ENCODE data around the gene ROR1.
A peak's percentile ranks its signal among the peaks of the same experiment; 100 is the strongest.

ROR1 gene

DNA sequence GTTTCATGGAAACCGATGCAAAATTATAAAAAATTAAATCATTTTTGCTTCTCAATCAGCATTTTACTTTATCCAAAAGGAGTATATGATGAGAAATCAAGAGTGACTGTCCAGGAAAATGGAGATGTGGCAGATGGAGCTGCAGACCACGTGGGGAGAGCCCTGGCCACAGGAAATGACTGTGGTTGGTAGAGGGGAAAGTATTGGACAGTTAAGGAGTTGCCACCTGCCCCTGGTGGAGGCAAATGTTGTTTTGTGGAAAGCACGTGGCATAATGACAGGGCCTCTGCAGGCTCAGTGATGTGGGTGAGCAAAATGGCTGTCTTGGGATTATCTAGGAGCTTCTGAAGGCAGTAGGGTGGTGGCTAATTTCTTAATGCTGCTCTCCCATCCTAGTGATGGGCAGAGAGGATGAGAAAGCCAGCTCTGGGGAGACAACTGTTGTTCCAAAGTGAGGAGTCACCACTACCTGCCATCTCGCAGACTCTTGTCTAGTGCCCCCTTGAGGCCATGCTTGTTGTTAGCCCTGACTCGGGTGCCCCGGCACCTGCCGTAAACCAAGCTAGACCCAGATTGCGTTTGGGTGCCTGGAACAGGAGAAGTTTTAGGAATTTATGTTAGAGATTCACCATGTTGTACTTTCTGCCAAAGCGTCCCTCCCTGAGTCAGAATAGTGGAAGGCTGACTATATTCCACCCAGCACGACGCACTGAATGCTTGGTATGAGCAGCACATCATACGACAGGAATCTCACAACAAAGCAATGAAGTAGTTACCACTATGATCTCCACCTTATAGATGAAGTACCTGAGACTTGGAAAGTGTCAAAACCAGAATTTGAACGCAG, 144.0 kb downstream of the ROR1 start:
- Histone ChIP-seq H3K4me1 (no peaks in the 10 kb centered on the region), H3K36me3 (replicated peaks) (no peaks in the 10 kb centered on the region), H3K9me3 (no peaks in the 10 kb centered on the region), H3K27me3 (ENCODE audit: low read depth) (peaks cover 13% of the 10 kb centered on the region), H3K4me3 (no peak overlapping the region)
- in situ Hi-C loops (cut with MboI; ENCODE audit: low sequenced_read_pairs): no loop called here
- peak in 1 of 2 experiments; percentile 48 for DNase-seq (ENCODE audit: low spot score in 2 of 2)

DNA sequence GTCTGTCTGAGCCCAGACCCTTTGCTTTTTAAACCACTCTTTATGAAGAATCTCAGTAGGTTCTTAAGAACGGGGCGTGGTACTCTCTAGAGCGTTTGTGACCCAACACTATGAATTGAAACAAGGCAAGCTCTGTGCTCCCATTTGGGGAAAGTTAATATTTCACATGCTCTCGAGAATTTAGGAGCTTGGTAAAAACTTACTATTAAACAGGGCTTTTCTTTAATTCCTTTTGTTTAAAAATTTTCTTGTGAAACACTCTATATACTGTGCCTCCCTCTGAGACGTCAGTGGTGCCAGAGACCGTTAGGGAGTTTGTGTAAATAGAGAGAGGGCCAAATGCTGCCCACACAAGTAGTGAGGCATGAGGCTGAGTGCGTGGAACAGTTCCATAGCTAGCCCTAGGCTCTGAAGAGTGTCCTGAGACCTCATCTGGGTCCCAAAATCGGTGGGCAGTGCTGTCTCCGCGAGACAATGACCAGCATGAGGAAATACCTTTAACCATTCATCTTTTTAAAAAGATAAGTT, 144.7 kb downstream of the ROR1 start:
- no peak for DNase-seq (ENCODE audit: low spot score in 2 of 2)

DNA sequence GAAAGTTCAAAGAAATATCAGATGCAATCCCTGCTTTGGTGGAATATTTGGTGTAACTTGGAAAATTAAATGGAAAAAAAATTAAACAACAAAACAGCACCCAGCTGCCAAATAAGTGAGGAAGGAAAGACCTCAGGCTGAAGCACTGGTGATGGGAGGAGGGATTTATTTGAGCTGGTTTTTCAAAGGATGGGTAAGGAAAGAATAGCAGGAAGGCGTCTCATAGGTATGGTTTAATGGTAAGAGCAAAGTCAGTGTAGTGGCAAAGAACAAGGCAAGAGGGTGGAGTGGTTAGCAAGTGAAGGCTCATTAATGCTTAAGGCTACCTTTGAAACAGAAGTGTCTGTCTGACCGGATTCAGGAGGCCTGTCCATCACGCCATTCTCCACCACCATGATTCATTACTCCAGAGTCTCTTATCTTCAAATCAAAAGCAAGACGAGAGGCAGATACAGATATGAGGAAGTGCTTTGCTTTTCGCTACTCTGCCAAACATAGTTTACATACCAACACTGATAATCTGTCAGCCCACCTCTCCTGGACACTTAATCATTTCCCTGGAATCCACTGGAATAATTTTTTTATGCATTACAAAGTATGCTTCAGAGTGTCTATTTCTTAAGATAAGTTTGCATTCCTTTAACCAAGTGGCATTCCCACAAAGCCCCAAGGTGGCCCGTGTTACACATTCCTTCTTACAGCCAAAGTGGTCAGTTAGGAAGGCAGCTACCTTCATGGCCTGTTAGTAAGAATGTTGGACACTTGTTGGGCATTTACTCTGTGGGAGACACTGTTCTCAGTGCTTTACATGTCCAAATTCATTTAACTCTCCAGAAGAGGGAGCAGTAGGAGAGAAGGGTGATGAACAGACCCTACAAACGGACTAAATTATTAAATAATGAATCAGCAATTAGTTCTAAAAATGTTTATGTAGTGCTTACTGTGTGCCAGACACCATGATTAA, 146.6 kb downstream of the ROR1 start:
- Histone ChIP-seq H3K9me3 (no peaks in the 10 kb centered on the region), H3K4me3 (no peak overlapping the region), H3K4me1 (no peaks in the 10 kb centered on the region), H3K36me3 (replicated peaks) (no peaks in the 10 kb centered on the region), H3K27me3 (ENCODE audit: low read depth) (no peaks in the 10 kb centered on the region)
- no peak for DNase-seq (ENCODE audit: low spot score in 2 of 2)
- in situ Hi-C loops (cut with MboI; ENCODE audit: low sequenced_read_pairs): no loop called here

More for the DNA sequence above, 144.7 kb downstream of the ROR1 start:
- in situ Hi-C loops (cut with MboI; ENCODE audit: low sequenced_read_pairs): no loop called here
- Histone ChIP-seq H3K4me3 (no peak overlapping the region), H3K4me1 (no peaks in the 10 kb centered on the region), H3K27me3 (ENCODE audit: low read depth) (peaks cover 7% of the 10 kb centered on the region; the same call in 1 of the 2 replicates), H3K36me3 (replicated peaks) (no peaks in the 10 kb centered on the region), H3K9me3 (no peaks in the 10 kb centered on the region)

DNA sequence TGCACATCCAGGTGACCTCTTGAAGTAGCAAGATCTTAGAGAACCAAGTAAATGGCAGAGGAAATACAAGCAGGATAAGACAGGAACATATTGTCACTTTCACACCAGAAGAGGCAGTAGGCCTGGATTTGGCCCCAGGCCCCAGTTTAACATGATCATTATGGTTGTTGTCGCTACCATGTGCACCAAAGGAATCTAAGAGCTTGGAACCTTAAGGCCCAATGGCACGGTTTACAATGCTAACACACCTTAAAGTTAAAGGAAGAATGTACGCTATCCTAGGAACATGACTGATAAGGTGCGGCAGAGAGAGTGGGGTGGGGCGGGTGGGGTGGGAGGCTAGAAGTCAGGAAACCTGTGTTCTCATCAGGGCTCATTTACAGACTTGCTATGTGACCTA, 147.5 kb downstream of the ROR1 start:
- no peaks in the 10 kb centered on the region for H3K9me3 ChIP-seq
- H3K4me1 ChIP-seq: no peaks in the 10 kb centered on the region
- in situ Hi-C loops (cut with MboI; ENCODE audit: low sequenced_read_pairs): no loop called here

DNA sequence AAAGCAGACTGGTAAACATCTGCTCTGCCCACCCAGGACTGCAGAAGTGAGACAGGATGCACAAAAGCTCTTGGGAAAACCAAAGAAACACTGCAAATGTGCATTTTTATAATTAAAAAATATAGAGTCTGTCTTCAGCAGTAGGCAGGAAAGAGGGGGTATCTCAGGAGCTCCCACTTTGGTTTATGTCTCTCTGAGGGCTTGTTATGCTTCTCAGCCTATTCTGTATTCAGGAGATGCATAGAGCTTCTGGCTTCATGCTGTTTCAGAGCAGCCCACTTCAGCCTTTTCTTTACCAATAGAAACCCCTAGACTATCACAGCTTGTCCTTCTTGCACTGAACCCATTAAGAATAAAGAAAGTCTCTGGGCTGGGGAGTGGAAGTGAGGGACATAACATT, 148.0 kb downstream of the ROR1 start:
- no peaks in the 10 kb centered on the region for H3K36me3 ChIP-seq (replicated peaks)
- no peaks in the 10 kb centered on the region for H3K9me3 ChIP-seq
- H3K27me3 ChIP-seq (ENCODE audit: low read depth): no peaks in the 10 kb centered on the region
- no peaks in the 10 kb centered on the region for H3K4me1 ChIP-seq
- H3K4me3 ChIP-seq: no peak overlapping the region
- in situ Hi-C loops (cut with MboI; ENCODE audit: low sequenced_read_pairs): no loop called here
- DNase-seq (ENCODE audit: low spot score in 2 of 2): no peak

More for the DNA sequence above, 147.5 kb downstream of the ROR1 start:
- no peak for DNase-seq (ENCODE audit: low spot score in 2 of 2)
- Histone ChIP-seq H3K36me3 (replicated peaks) (no peaks in the 10 kb centered on the region), H3K4me3 (no peak overlapping the region), H3K27me3 (ENCODE audit: low read depth) (no peaks in the 10 kb centered on the region)

DNA sequence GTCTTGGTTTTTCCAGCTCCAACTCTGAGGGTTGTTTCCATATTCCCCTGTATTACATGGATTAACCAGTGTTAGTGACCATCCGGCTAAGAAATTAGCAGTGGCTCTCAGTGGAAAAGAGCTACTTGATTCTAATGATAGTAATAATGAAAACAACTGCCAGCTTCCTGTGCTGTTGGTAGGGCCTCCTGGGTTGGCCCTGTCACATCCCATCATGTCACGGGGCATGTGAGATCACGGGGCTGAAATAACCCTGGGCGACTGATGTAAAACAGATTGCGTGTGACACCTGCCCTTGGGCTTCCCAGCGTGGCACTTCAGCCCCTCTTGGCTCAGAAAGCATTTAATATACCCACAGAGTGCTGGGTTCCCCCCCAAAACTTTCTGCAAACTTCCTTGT, 149.0 kb downstream of the ROR1 start:
- H3K36me3 ChIP-seq (replicated peaks): no peaks in the 10 kb centered on the region
- H3K27me3 ChIP-seq (ENCODE audit: low read depth): no peaks in the 10 kb centered on the region
- H3K4me3 ChIP-seq: no peak overlapping the region
- no peaks in the 10 kb centered on the region for H3K9me3 ChIP-seq
- H3K4me1 ChIP-seq: no peaks in the 10 kb centered on the region
- in situ Hi-C loops (cut with MboI; ENCODE audit: low sequenced_read_pairs): no loop called here
- DNase-seq (ENCODE audit: low spot score in 2 of 2): no peak

DNA sequence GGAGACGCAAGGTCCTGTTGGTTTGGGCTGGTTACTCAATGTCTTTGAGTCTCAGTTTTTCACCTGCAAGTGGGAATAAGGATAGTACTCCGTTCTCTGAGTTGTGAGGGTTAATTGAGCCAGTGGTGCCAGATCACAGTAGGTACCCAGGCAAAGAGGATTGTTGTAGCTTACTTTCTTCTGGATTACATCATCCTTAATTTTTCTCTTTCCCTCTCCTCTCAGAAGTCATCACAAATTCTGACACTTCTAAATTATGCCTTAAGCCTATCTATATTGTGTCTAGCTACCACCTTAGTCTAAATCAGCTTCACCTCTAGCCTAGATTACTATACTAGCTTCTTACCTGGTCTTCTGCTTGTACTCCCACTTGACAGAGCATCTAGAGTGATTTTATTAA, 149.5 kb downstream of the ROR1 start:
- no peaks in the 10 kb centered on the region for H3K4me1 ChIP-seq
- no peaks in the 10 kb centered on the region for H3K27me3 ChIP-seq (ENCODE audit: low read depth)
- no peaks in the 10 kb centered on the region for H3K9me3 ChIP-seq
- no peaks in the 10 kb centered on the region for H3K36me3 ChIP-seq (replicated peaks)
- DNase-seq (ENCODE audit: low spot score in 2 of 2): no peak
- in situ Hi-C loops (cut with MboI; ENCODE audit: low sequenced_read_pairs): no loop called here
- no peak overlapping the region for H3K4me3 ChIP-seq

DNA sequence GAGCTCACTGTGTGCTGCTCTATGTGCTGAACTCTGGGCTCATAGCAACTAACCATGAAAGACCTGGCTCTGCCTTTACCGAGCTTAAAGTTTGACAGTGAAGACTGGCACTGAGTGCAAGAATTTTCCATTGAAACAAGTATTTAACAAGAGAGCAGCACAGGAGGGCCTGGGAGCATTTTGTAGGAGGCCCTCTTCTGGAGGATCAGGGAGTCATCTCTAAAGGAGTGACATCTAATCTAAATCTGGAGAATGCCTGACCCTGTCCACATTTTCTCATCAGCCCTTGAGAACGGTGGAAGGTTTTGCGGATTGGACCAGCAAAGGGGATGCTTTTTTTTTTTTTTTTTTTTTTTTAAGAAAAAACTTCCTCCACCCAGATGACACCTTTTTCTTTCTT, 150.8 kb downstream of the ROR1 start:
- H3K4me1 ChIP-seq: no peaks in the 10 kb centered on the region
- in situ Hi-C loops (cut with MboI; ENCODE audit: low sequenced_read_pairs): no loop called here

DNA sequence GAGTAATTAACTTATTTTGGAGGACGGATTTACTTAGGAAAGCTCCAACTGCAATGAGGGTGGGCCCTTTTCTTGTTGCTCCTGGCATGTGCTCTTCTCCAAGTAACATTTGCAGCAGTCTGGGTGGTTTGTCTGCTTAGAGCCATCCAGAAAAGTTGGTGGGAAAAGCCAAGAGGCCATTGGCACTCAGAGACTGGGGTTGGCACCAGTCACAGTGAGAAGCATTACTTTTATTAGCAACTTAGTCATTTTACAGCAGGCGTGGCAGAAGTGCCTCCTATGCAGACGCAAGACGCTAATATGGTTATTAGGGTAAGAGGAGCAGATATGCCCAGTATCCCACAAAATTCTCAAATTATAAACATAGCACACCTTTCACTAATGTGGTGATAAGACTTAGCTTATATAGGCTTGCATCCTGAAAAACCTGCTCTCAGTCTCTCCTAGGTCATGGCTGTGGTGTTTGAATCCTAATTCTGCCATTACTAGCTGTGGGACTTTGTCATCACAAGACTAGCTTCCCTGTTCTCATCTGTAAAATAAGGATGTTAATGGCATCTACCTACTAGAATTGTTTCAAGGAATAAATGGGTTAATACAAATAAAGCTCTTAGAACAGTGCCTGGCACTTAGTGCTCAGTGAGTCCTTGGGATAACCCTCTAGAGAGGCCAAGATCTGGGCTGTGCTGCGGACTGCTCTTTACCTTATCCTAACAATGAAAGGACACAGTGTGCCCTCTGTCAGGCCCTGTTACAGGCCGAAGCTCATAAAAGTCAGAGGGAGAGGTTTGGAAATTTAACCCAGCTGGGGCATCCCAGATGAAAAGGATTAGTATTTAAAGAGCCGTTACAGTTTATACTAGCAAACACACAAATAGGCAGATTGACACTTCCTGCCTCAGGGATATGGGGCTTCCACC, 154.6 kb downstream of the ROR1 start:
- no peaks in the 10 kb centered on the region for H3K4me1 ChIP-seq
- in situ Hi-C loops (cut with MboI; ENCODE audit: low sequenced_read_pairs): no loop called here

More for the DNA sequence above, 150.8 kb downstream of the ROR1 start:
- DNase-seq (ENCODE audit: low spot score in 2 of 2): no peak
- no peaks in the 10 kb centered on the region for H3K27me3 ChIP-seq (ENCODE audit: low read depth)
- no peaks in the 10 kb centered on the region for H3K36me3 ChIP-seq (replicated peaks)
- H3K4me3 ChIP-seq: no peak overlapping the region
- no peaks in the 10 kb centered on the region for H3K9me3 ChIP-seq

DNA sequence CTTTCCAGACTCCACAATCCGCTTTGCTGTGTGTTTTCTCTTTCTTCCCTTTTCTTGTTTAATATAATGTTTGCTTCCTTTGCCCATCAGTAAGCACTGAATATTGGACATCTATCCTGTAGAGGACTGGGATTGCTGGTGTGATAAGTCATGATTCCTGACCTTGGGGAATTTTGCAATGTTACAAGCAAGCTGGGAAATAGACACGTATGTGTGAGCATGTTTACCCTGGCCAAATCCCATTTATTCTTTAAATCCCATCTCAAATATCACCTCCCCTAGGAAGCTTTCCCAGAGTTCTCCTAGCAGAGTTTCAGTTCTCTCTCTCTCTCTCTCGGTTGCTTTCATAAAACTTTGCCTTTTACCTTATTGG, 155.3 kb downstream of the ROR1 start:
- H3K27me3 ChIP-seq (ENCODE audit: low read depth): no peaks in the 10 kb centered on the region
- in situ Hi-C loops (cut with MboI; ENCODE audit: low sequenced_read_pairs): no loop called here
- no peaks in the 10 kb centered on the region for H3K36me3 ChIP-seq (replicated peaks)
- no peak overlapping the region for H3K4me3 ChIP-seq
- no peak for DNase-seq (ENCODE audit: low spot score in 2 of 2)
- no peaks in the 10 kb centered on the region for H3K4me1 ChIP-seq
- H3K9me3 ChIP-seq: no peaks in the 10 kb centered on the region

More for the DNA sequence above, 154.6 kb downstream of the ROR1 start:
- H3K27me3 ChIP-seq (ENCODE audit: low read depth): no peaks in the 10 kb centered on the region
- no peak overlapping the region for H3K4me3 ChIP-seq
- no peak for DNase-seq (ENCODE audit: low spot score in 2 of 2)
- no peaks in the 10 kb centered on the region for H3K36me3 ChIP-seq (replicated peaks)
- no peaks in the 10 kb centered on the region for H3K9me3 ChIP-seq

DNA sequence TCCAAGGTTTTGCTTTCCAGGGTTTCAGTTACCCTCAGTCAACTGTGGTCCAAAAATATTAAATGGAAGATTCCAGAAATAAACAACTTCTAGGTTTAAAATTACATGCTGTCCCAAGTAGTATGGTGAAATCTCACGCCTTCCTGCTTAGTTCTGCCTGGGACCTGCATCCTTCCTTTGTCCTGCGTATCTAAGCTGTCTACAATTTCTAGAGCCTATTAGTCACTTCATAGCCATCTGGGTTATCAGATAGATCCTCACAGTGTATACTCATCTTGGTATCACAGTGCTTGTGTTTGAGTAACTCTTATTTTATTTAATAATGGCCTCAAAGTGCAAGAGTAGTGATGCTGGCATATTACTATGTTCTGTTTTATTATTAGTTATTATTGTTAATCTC, 157.7 kb downstream of the ROR1 start:
- in situ Hi-C loops (cut with MboI; ENCODE audit: low sequenced_read_pairs): no loop called here
- no peak overlapping the region for H3K4me3 ChIP-seq
- no peak for DNase-seq (ENCODE audit: low spot score in 2 of 2)
- no peaks in the 10 kb centered on the region for H3K27me3 ChIP-seq (ENCODE audit: low read depth)
- H3K36me3 ChIP-seq (replicated peaks): no peaks in the 10 kb centered on the region
- H3K4me1 ChIP-seq: no peaks in the 10 kb centered on the region
- H3K9me3 ChIP-seq: no peaks in the 10 kb centered on the region

DNA sequence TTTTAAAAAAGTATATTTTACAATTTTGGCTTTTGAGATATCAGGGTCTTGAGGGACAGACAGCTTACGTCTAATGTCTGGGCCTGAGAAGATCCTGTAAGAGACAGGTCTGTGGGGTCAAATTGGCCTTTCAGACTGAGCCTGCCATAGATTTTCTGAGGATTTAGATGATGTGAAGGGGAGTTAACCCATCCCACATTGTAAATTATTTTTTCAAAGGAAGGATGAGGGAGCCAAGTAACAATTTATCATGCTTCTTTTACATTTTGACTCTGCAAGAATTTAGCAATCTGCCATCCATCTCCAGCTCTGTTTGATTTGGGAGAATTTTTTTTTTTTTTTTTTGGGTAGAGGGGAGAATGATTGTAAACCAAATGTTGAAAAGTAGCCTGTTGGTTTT, 160.9 kb downstream of the ROR1 start:
- in situ Hi-C loops (cut with MboI; ENCODE audit: low sequenced_read_pairs): no loop called here
- no peak for DNase-seq (ENCODE audit: low spot score in 2 of 2)
- Histone ChIP-seq H3K36me3 (replicated peaks) (no peaks in the 10 kb centered on the region), H3K4me1 (no peaks in the 10 kb centered on the region), H3K27me3 (ENCODE audit: low read depth) (peaks cover 2% of the 10 kb centered on the region; the same call in 1 of the 2 replicates), H3K4me3 (no peak overlapping the region), H3K9me3 (no peaks in the 10 kb centered on the region)

DNA sequence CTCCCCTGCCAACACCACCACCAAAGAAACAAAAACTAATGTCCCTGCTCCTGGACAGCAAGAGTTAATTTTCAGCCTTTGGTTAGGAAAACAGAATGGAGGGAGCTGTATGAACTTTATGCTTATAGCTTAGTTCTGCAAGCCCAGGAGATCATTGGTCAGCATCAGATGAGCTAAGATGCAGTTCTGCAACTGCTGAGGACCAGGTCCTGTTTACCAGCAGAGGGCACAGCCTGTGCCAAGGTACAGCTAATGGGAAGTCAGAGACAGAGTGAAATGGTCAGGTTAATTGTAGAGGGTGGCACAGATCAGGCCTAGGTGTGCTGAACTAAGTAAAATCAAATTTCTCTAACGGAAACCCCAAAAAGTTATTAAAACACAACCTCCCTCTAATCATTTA, 161.3 kb downstream of the ROR1 start:
- DNase-seq (ENCODE audit: low spot score in 2 of 2): no peak
- Histone ChIP-seq H3K9me3 (no peaks in the 10 kb centered on the region), H3K4me3 (no peak overlapping the region), H3K27me3 (ENCODE audit: low read depth) (peaks cover 2% of the 10 kb centered on the region; the same call in 1 of the 2 replicates), H3K4me1 (no peaks in the 10 kb centered on the region), H3K36me3 (replicated peaks) (no peaks in the 10 kb centered on the region)
- in situ Hi-C loops (cut with MboI; ENCODE audit: low sequenced_read_pairs): no loop called here

All from HAP-1 (cell line).